ENCODE data around the gene ZDHHC11B.
"Not testable (repeated sequence)": the region's sequence is repeated elsewhere in the genome, so short reads cannot be mapped to it uniquely, and the experiment has no call there.

- not testable (repeated sequence) for TF ChIP-seq CTCF, POLR2AphosphoS5 (IDR thresholded peaks at IDR 0.05)
These were observed 90.5 kb downstream of the ZDHHC11B start for GRCh38 chr5:694042-694431.

Data from esophagus muscularis mucosa (tissue), 3 donors.